Testis (tissue), 3 donors: Measurements from ENCODE around the gene SLC15A5. TPM values are rescaled to one million over a fixed set of nuclear protein-coding genes. Genes with fewer than 3 reads are reported as not detected.

Experiments
- DNase-seq: peaks from one replicate; pipeline ENCODE4 v3.0.0-alpha.2; 2019
- H3K27ac ChIP-seq, 2 donors: fragments of 200-600 bp; sonication (generic); one replicate each; pipeline ENCODE4 v1.5.1; 2019
- H3K27me3 ChIP-seq: fragments of 200-600 bp; sonication (generic); one replicate; pipeline ENCODE4 v1.5.1; 2019
- H3K36me3 ChIP-seq: fragments of 200-600 bp; sonication (generic); one replicate; pipeline ENCODE4 v1.5.1; 2017; ENCODE audit warnings: low read depth; ENCODE audit errors: missing control alignments
- H3K4me1 ChIP-seq: fragments of 200-600 bp; sonication (generic); one replicate; pipeline ENCODE4 v1.5.1; 2019
- H3K4me3 ChIP-seq, 2 donors: fragments of 200-600 bp; sonication (generic); one replicate each; pipeline ENCODE4 v1.5.1; 2017 to 2019
- H3K9me3 ChIP-seq: fragments of 200-600 bp; sonication (generic); one replicate; pipeline ENCODE4 v1.5.1; 2017
- POLR2A ChIP-seq: fragments of 450-650 bp; IDR thresholded peaks from one replicate; pipeline ENCODE4 v1.6.1; 2017; ENCODE audit warnings: antibody characterized with exemption, mild to moderate bottlenecking, moderate library complexity
- WGBS, 2 donors: methylation state at CpG; one replicate each; pipeline ENCODE4 v1.1.5; 2018; 5-methylcytosine and 5-hydroxymethylcytosine counted together
- intact Hi-C: fragments of 100-400 bp; cut with DNase I; formaldehyde crosslinking; loops from one replicate; pipeline ENCODE4 v1.15.1; 2023; ENCODE audit warnings: low total_unique reads
- polyA plus RNA-seq: library from polyadenylated mRNA; stranded (reverse); fragments of 350-450 nt; fragmentation: Illumina TruSeq; extraction: RNeasy Lipid Tissue Mini Kit (QIAGEN cat#74804); gene quantifications from one replicate; pipeline ENCODE4 v1.2.3, GENCODE V29; 2014; ENCODE audit warnings: low read depth, low replicate concordance; ENCODE audit not compliant: insufficient read depth
- total RNA-seq, 2 donors: library from RNA; depleted of rRNA; stranded (reverse); fragments of >200 nt; gene quantifications; one replicate each; pipeline ENCODE4 v1.2.3, GENCODE V29; 2016
- TF ChIP-seq, protein P1 (sequence below), 3 experiments: fragments of 450-650 bp in 2 of 3; fragments of 200-600 bp in 1 of 3; sonication (generic) in 1 of 3; IDR thresholded peaks; one replicate each; pipeline ENCODE4 v1.5.1; 2016 to 2019; ENCODE audit warnings: antibody characterized with exemption in 3 of 3, mild to moderate bottlenecking in 2 of 3, moderate library complexity in 1 of 3

The SLC15A5 gene
- total and polyA plus RNA-seq, 3 donors from 2014 or later, result 0.12 TPM; not detected in 2

DNA sequence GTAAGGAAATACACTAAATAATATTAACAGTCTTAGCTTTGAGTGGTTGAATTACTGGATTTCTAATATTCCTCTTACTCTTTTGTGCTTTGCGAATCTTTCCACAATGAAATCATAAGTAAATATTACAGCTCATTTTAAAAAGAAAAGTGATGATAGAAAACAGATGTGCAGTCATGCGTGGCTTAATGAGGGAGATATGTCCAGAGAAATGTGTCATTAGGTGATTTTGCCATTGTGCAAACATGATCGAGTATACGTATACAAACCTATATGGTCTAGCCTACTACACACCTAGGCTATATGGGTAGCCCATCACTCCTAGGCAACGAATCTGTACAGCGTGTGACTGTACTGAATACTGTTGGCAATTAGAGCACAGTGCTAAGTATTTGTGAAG, 59.3 kb downstream of the SLC15A5 start:
- no peak for DNase-seq
- no peaks in the 10 kb centered on the region for H3K27me3 ChIP-seq
- intact Hi-C loops, result no loop called here
- H3K36me3 ChIP-seq, result no peaks in the 10 kb centered on the region
- TF ChIP-seq, protein P1, sequence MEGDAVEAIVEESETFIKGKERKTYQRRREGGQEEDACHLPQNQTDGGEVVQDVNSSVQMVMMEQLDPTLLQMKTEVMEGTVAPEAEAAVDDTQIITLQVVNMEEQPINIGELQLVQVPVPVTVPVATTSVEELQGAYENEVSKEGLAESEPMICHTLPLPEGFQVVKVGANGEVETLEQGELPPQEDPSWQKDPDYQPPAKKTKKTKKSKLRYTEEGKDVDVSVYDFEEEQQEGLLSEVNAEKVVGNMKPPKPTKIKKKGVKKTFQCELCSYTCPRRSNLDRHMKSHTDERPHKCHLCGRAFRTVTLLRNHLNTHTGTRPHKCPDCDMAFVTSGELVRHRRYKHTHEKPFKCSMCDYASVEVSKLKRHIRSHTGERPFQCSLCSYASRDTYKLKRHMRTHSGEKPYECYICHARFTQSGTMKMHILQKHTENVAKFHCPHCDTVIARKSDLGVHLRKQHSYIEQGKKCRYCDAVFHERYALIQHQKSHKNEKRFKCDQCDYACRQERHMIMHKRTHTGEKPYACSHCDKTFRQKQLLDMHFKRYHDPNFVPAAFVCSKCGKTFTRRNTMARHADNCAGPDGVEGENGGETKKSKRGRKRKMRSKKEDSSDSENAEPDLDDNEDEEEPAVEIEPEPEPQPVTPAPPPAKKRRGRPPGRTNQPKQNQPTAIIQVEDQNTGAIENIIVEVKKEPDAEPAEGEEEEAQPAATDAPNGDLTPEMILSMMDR (IDR thresholded peaks at IDR 0.05), result no peak
- TF ChIP-seq POLR2A, result no peak
- no peak overlapping the region for H3K4me3 ChIP-seq
- H3K4me1 ChIP-seq, result no peaks in the 10 kb centered on the region
- H3K9me3 ChIP-seq, result no peaks in the 10 kb centered on the region
- H3K27ac ChIP-seq, result no peak overlapping the region
- WGBS, 2 donors, result 82% methylated on average over 6 of the region's 6 CpGs

DNA sequence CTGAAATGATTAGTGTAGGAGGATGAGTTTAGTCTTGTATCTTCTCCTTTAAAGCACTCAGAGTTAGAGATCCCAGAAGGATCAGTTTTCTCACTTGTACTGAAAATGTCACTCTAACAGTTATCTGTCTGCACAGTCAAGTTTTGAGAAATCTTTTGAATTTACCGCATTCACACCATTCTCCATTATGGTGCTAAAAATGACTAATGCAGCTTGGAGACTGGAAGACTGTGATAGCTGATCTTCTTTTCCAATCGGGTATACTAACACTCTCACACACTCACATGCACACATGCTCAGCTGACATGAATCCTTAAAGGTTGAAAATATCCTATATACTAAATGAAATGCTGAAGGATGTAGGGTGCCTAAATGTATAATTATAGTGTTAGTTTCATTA, 65.8 kb downstream of the SLC15A5 start:
- Histone ChIP-seq H3K27ac (no peak overlapping the region), H3K27me3 (no peaks in the 10 kb centered on the region), H3K9me3 (no peaks in the 10 kb centered on the region), H3K36me3 (no peaks in the 10 kb centered on the region), H3K4me3 (no peak overlapping the region), H3K4me1 (no peaks in the 10 kb centered on the region)
- intact Hi-C loops, result no loop called here
- no peak for DNase-seq
- 92 to 94% methylated on average over 2 of the region's 2 CpGs for WGBS, 2 donors
- no peak for TF ChIP-seq POLR2A
- TF ChIP-seq, protein P1 (IDR thresholded peaks at IDR 0.05), result no peak

DNA sequence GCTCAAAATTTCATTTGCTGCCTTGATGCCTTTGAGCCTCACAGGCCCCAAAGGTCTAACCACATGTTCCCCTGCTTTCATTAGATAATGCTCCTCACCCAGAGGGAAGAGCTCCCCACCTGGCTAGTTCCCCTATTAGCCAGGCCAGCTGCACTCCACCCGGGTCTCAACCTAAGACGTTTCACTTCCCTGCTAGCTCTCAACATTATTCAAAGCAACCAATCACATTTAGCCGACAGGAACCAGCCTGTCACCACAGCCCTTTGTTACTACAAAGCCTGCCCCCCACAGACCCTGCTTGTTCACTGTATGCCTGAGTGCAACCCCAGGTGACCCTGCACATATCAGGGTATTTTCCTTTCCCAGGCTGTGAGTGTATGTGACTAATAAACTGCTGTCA, 78.6 kb downstream of the SLC15A5 start:
- Histone ChIP-seq H3K9me3 (no peaks in the 10 kb centered on the region), H3K36me3 (no peaks in the 10 kb centered on the region), H3K27ac (no peak overlapping the region), H3K27me3 (no peaks in the 10 kb centered on the region), H3K4me1 (no peaks in the 10 kb centered on the region), H3K4me3 (no peak overlapping the region)
- WGBS, 2 donors, result 48 to 64% methylated on average over 3 of the region's 3 CpGs
- DNase-seq, result no peak
- intact Hi-C loops, result no loop called here
- TF ChIP-seq, protein P1 (IDR thresholded peaks at IDR 0.05), result no peak
- TF ChIP-seq POLR2A, result no peak

DNA sequence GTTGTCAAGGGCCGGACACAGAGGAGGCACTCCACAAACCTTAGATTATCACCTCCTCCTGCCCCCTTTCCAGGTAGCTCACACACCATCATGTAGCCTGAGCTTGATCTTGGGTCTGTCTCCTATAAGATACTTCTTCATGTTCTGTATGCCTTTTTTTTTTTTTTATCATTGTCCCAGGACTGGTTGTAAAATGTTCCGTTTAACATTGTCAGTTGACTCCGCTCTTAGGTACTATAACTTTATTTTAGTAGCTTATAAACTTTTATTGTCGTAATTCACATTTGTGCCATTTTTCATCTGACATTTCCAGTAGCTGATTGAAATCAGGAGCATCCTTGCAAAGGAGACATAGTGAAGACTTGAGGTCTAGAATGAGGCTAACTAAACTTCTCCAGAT, 79.9 kb downstream of the SLC15A5 start:
- H3K4me1 ChIP-seq, result no peaks in the 10 kb centered on the region
- H3K27ac ChIP-seq, result no peak overlapping the region
- TF ChIP-seq POLR2A, result no peak
- TF ChIP-seq, protein P1 (IDR thresholded peaks at IDR 0.05), result no peak
- DNase-seq, result no peak
- H3K27me3 ChIP-seq, result no peaks in the 10 kb centered on the region
- intact Hi-C loops, result no loop called here
- H3K9me3 ChIP-seq, result no peaks in the 10 kb centered on the region
- no peaks in the 10 kb centered on the region for H3K36me3 ChIP-seq
- H3K4me3 ChIP-seq, result no peak overlapping the region
- WGBS, 2 donors, result 60 to 94% methylated on average over 4 of the region's 4 CpGs

DNA sequence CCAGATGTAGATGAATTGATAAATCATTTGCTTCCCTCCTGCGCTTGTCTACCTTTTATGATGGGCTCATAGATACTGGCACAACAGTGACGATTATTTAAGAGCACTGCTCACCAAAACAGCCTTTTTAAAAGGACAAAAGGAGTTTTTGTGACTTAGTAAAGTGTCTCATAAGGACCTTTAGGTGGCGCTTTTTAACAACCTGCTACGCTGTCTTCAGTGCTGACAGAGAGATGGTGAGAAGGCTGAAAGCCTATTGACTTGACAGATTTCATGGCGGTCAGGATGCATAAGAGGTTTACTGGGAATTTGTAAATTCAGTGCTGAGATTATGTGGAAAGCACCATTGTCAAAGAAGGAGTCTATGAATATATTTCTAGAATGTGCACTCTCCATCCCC, 87.6 kb downstream of the SLC15A5 start:
- intact Hi-C loops, result no loop called here
- no peak overlapping the region for H3K4me3 ChIP-seq
- H3K27ac ChIP-seq, result no peak overlapping the region
- no peak for DNase-seq
- no peak for TF ChIP-seq POLR2A
- TF ChIP-seq, protein P1 (IDR thresholded peaks at IDR 0.05), result no peak
- H3K4me1 ChIP-seq, result no peaks in the 10 kb centered on the region
- H3K36me3 ChIP-seq, result no peaks in the 10 kb centered on the region
- no peaks in the 10 kb centered on the region for H3K27me3 ChIP-seq
- no peaks in the 10 kb centered on the region for H3K9me3 ChIP-seq
- 56 to 57% methylated on average over 5 of the region's 5 CpGs for WGBS, 2 donors
